ENCODE measurements around the gene HIP1R.

The HIP1R gene

GRCh38 chr12:122834104-122834920, 945 bp upstream of the HIP1R start:
- peak; percentile 77 for DNase-seq (ENCODE audit: low spot score)

GRCh38 chr12:122835750-122836026, 431 bp downstream of the HIP1R start:
- no peak for DNase-seq (ENCODE audit: low spot score)

GRCh38 chr12:122836027-122836921, 1.0 kb downstream of the HIP1R start:
- peak; percentile 74 for DNase-seq (ENCODE audit: low spot score)

- DNase-seq (ENCODE audit: low spot score): no peak
Measured at GRCh38 chr12:122837306-122838265, 2.3 kb downstream of the HIP1R start.

GRCh38 chr12:122838841-122839240, 3.6 kb downstream of the HIP1R start:
- no peak for DNase-seq (ENCODE audit: low spot score)

- no peak for DNase-seq (ENCODE audit: low spot score)
Measured at GRCh38 chr12:122839907-122840554, 4.8 kb downstream of the HIP1R start.

GRCh38 chr12:122840580-122841513, 5.6 kb downstream of the HIP1R start:
- no peak for DNase-seq (ENCODE audit: low spot score)

- DNase-seq (ENCODE audit: low spot score): peak; percentile 86
Measured at GRCh38 chr12:122841544-122842321, 6.5 kb downstream of the HIP1R start.

- DNase-seq (ENCODE audit: low spot score): peak; percentile 12
Measured at GRCh38 chr12:122842505-122843405, 7.5 kb downstream of the HIP1R start.

GRCh38 chr12:122843455-122843854, 8.2 kb downstream of the HIP1R start:
- DNase-seq (ENCODE audit: low spot score): peak; percentile 20

GRCh38 chr12:122844366-122844971, 9.2 kb downstream of the HIP1R start:
- peak; percentile 71 for DNase-seq (ENCODE audit: low spot score)

- peak; percentile 99 for DNase-seq (ENCODE audit: low spot score)
Measured at GRCh38 chr12:122845041-122845864, 10.0 kb downstream of the HIP1R start.

- peak; percentile 20 for DNase-seq (ENCODE audit: low spot score)
Measured at GRCh38 chr12:122845865-122846621, 10.8 kb downstream of the HIP1R start.

GRCh38 chr12:122846622-122847515, 11.6 kb downstream of the HIP1R start:
- DNase-seq (ENCODE audit: low spot score): peak; percentile 17

- DNase-seq (ENCODE audit: low spot score): no peak
Measured at GRCh38 chr12:122847516-122847836, 12.2 kb downstream of the HIP1R start.

All from globus pallidus (tissue), 1 donor.